Effector memory CD8-positive, alpha-beta T cell (primary cell): ENCODE results near the gene PRDX2.
"Not testable (repeated sequence)": the region's sequence is repeated elsewhere in the genome, so short reads cannot be mapped to it uniquely, and the experiment has no call there.

Source experiments
- ATAC-seq: fragments of 150-1000 bp; cut with Tn5 transposase; replicated peaks from 2 replicates; pipeline ENCODE4 v1.10.0; 2021; ENCODE audit warnings: mild to moderate bottlenecking, moderate library complexity
- DNase-seq, 3 experiments: peaks; one replicate each; pipeline ENCODE4 v3.0.0; 2021
- H3K27ac Mint-ChIP-seq, 2 donors: one replicate each; pipeline ENCODE4 v1.8.0; 2022; ENCODE audit warnings: mild to moderate bottlenecking in 2 of 2, mixed read lengths in 2 of 2, moderate library complexity in 2 of 2
- H3K27me3 Mint-ChIP-seq, 2 donors: one replicate each; pipeline ENCODE4 v1.8.0; 2022; ENCODE audit warnings: mixed read lengths in 2 of 2
- H3K36me3 Mint-ChIP-seq: one replicate; pipeline ENCODE4 v1.8.0; 2022; ENCODE audit warnings: mild to moderate bottlenecking, moderate library complexity, mixed read lengths; ENCODE audit not compliant: insufficient read depth
- H3K4me1 Mint-ChIP-seq, 2 donors: one replicate each; pipeline ENCODE4 v1.8.0; 2022; ENCODE audit warnings: low read depth in 2 of 2, mixed read lengths in 2 of 2
- H3K4me3 Mint-ChIP-seq, 2 donors: one replicate each; pipeline ENCODE4 v1.8.0; 2022; ENCODE audit warnings: mild to moderate bottlenecking in 2 of 2, mixed read lengths in 2 of 2, moderate library complexity in 2 of 2
- H3K9me3 Mint-ChIP-seq, 2 donors: one replicate each; pipeline ENCODE4 v1.8.0; 2022; ENCODE audit warnings: mixed read lengths in 2 of 2

Gene PRDX2

GRCh38 chr19:12806242-12807081, 4.9 kb upstream of the PRDX2 start, which contains the start of gene RNASEH2A:
RNASEH2A (plus strand) TSS chr19:12806584; CDS start chr19:12806674, 90 bp downstream.
- Mint-ChIP-seq H3K27me3 (no peaks in the 10 kb centered on the region), H3K4me1 (peaks cover 23 to 24% of the 10 kb centered on the region in 2 donors), H3K9me3 (no peaks in the 10 kb centered on the region), H3K4me3 (peak within 1 kb of the TSS; percentile 93 to 97), H3K36me3 (peaks cover 18% of the 10 kb centered on the region), H3K27ac (peak within 1 kb of the TSS; percentile 81 to 95)
- peak; percentile 80 to 84 (median 82) for DNase-seq
- peak; percentile 90 for ATAC-seq

- no peaks in the 10 kb centered on the region for H3K27me3 Mint-ChIP-seq
- ATAC-seq (no peak), DNase-seq (no peak)
- H3K4me3 Mint-ChIP-seq, result peak overlapping the region in 1 of 2 donors; percentile 17
- H3K4me1 Mint-ChIP-seq, result peaks cover 29 to 33% of the 10 kb centered on the region in 2 donors
- no peaks in the 10 kb centered on the region for H3K9me3 Mint-ChIP-seq
- H3K27ac Mint-ChIP-seq, result no peak overlapping the region
- H3K36me3 Mint-ChIP-seq, result peaks cover 28% of the 10 kb centered on the region
These were observed 2.5 kb upstream of the PRDX2 start for GRCh38 chr19:12804051-12804450.

GRCh38 chr19:12802267-12803106, 887 bp upstream of the PRDX2 start:
- Mint-ChIP-seq H3K4me3 (peak overlapping the region; percentile 83 to 85), H3K27me3 (no peaks in the 10 kb centered on the region)

GRCh38 chr19:12800923-12801465, 606 bp downstream of the PRDX2 start:
- ATAC-seq (no peak), DNase-seq (no peak)
- Mint-ChIP-seq H3K9me3 (no peaks in the 10 kb centered on the region), H3K27me3 (no peaks in the 10 kb centered on the region), H3K4me3 (peak overlapping the region; percentile 83 to 85), H3K4me1 (peaks cover 21 to 26% of the 10 kb centered on the region in 2 donors), H3K27ac (peak overlapping the region; percentile 54 to 75), H3K36me3 (peaks cover 44% of the 10 kb centered on the region)

More at GRCh38 chr19:12802267-12803106, 887 bp upstream of the PRDX2 start:
- H3K4me1 Mint-ChIP-seq, result peaks cover 25 to 32% of the 10 kb centered on the region in 2 donors
- H3K36me3 Mint-ChIP-seq, result peaks cover 35% of the 10 kb centered on the region
- H3K27ac Mint-ChIP-seq, result no peak overlapping the region
- no peaks in the 10 kb centered on the region for H3K9me3 Mint-ChIP-seq
- no peak for ATAC-seq
- DNase-seq, result no peak

- Mint-ChIP-seq H3K9me3 (no peaks in the 10 kb centered on the region), H3K4me1 (peaks cover 23 to 28% of the 10 kb centered on the region in 2 donors), H3K27me3 (no peaks in the 10 kb centered on the region), H3K36me3 (peaks cover 41% of the 10 kb centered on the region), H3K4me3 (peak overlapping the region; percentile 83 to 85), H3K27ac (peak overlapping the region in 1 of 2 donors; percentile 75)
- ATAC-seq (no peak), DNase-seq (no peak)
These were observed 1.2 kb downstream of the PRDX2 start for GRCh38 chr19:12800466-12800770.

GRCh38 chr19:12799742-12800465, 1.7 kb downstream of the PRDX2 start:
- DNase-seq (no peak), ATAC-seq (no peak)
- peak overlapping the region; percentile 83 to 85 for H3K4me3 Mint-ChIP-seq
- peaks cover 44% of the 10 kb centered on the region for H3K36me3 Mint-ChIP-seq
- H3K9me3 Mint-ChIP-seq, result no peaks in the 10 kb centered on the region
- no peak overlapping the region for H3K27ac Mint-ChIP-seq
- H3K27me3 Mint-ChIP-seq, result no peaks in the 10 kb centered on the region
- peaks cover 23 to 28% of the 10 kb centered on the region in 2 donors for H3K4me1 Mint-ChIP-seq

GRCh38 chr19:12797607-12798006, 4.0 kb downstream of the PRDX2 start:
- H3K9me3 Mint-ChIP-seq, H3K27me3 Mint-ChIP-seq, H3K4me3 Mint-ChIP-seq, DNase-seq, ATAC-seq: not testable (repeated sequence)
- peaks cover 29 to 35% of the 10 kb centered on the region in 2 donors for H3K4me1 Mint-ChIP-seq
- H3K27ac Mint-ChIP-seq, result peak overlapping the region in 1 of 2 donors; percentile 44
- H3K36me3 Mint-ChIP-seq, result peaks cover 65% of the 10 kb centered on the region

GRCh38 chr19:12797141-12797587, 4.4 kb downstream of the PRDX2 start:
- DNase-seq, result no peak
- peaks cover 70% of the 10 kb centered on the region for H3K36me3 Mint-ChIP-seq
- peaks cover 25 to 31% of the 10 kb centered on the region in 2 donors for H3K4me1 Mint-ChIP-seq
- H3K4me3 Mint-ChIP-seq, result no peak overlapping the region
- H3K9me3 Mint-ChIP-seq, result no peaks in the 10 kb centered on the region
- no peak overlapping the region for H3K27ac Mint-ChIP-seq
- no peaks in the 10 kb centered on the region for H3K27me3 Mint-ChIP-seq
- ATAC-seq, result no peak

- DNase-seq, result peak; percentile 73 to 75 (median 74)
- Mint-ChIP-seq H3K27me3 (no peaks in the 10 kb centered on the region), H3K36me3 (peaks cover 76% of the 10 kb centered on the region), H3K4me3 (peak overlapping the region; percentile 70 to 73), H3K4me1 (peaks cover 23 to 27% of the 10 kb centered on the region in 2 donors), H3K9me3 (no peaks in the 10 kb centered on the region), H3K27ac (peak overlapping the region; percentile 82 to 100)
- ATAC-seq, result no peak
These were observed 5.2 kb downstream of the PRDX2 start for GRCh38 chr19:12796146-12797071.

GRCh38 chr19:12794971-12795381, 6.6 kb downstream of the PRDX2 start:
- Mint-ChIP-seq H3K9me3 (no peaks in the 10 kb centered on the region), H3K27me3 (no peaks in the 10 kb centered on the region), H3K27ac (peak overlapping the region; percentile 98 to 100), H3K4me1 (peaks cover 28 to 30% of the 10 kb centered on the region in 2 donors), H3K36me3 (peaks cover 81% of the 10 kb centered on the region), H3K4me3 (peak overlapping the region; percentile 95 to 98)
- DNase-seq (no peak), ATAC-seq (no peak)

GRCh38 chr19:12794196-12794941, 7.2 kb downstream of the PRDX2 start:
- H3K4me1 Mint-ChIP-seq, result peaks cover 28 to 30% of the 10 kb centered on the region in 2 donors
- H3K4me3 Mint-ChIP-seq, result peak overlapping the region; percentile 95 to 98
- peak overlapping the region; percentile 98 to 100 for H3K27ac Mint-ChIP-seq
- peaks cover 82% of the 10 kb centered on the region for H3K36me3 Mint-ChIP-seq
- no peak for DNase-seq
- H3K27me3 Mint-ChIP-seq, result no peaks in the 10 kb centered on the region
- ATAC-seq, result no peak
- H3K9me3 Mint-ChIP-seq, result no peaks in the 10 kb centered on the region
